HG03442 (cell line): ENCODE results near the gene BCAN.
"Not testable (repeated sequence)": the region's sequence is repeated elsewhere in the genome, so short reads cannot be mapped to it uniquely, and the experiment has no call there.

Experiments
- ATAC-seq: cut with Tn5 transposase; IDR thresholded peaks from one replicate; pipeline ENCODE4 v1.9.1; 2021; ENCODE audit warnings: mild to moderate bottlenecking, moderate library complexity; ENCODE audit not compliant: unreplicated experiment

BCAN gene

GRCh38 chr1:156641761-156642264, at the start of gene BCAN:
TSS of gene BCAN (plus strand) at chr1:156642117. CDS start at chr1:156646055, 3,938 bp downstream.
- ATAC-seq: no peak

GRCh38 chr1:156592158-156592909, 49.6 kb upstream of the BCAN start:
- ATAC-seq: peak; percentile 14

GRCh38 chr1:156592910-156593660, 48.8 kb upstream of the BCAN start:
- ATAC-seq: no peak

GRCh38 chr1:156593661-156593989, 48.3 kb upstream of the BCAN start:
- ATAC-seq: no peak

GRCh38 chr1:156594190-156594589, 47.7 kb upstream of the BCAN start:
- no peak for ATAC-seq

GRCh38 chr1:156595016-156595415, 46.9 kb upstream of the BCAN start:
- no peak for ATAC-seq

- no peak for ATAC-seq
Measured at GRCh38 chr1:156596426-156596825, 45.5 kb upstream of the BCAN start.

GRCh38 chr1:156598125-156598524, 43.8 kb upstream of the BCAN start:
- ATAC-seq: no peak

GRCh38 chr1:156598731-156599432, 43.0 kb upstream of the BCAN start:
- ATAC-seq: no peak

- no peak for ATAC-seq
Measured at GRCh38 chr1:156599811-156600210, 42.1 kb upstream of the BCAN start.

- no peak for ATAC-seq
Measured at GRCh38 chr1:156600733-156601121, 41.2 kb upstream of the BCAN start.

- ATAC-seq: no peak
Measured at GRCh38 chr1:156601122-156601830, 40.6 kb upstream of the BCAN start, which contains the start of gene GPATCH4. TSS of gene GPATCH4 (minus strand) at chr1:156601479.

GRCh38 chr1:156601892-156602291, 40.0 kb upstream of the BCAN start:
- no peak for ATAC-seq

- no peak for ATAC-seq
Measured at GRCh38 chr1:156602557-156602993, 39.3 kb upstream of the BCAN start.

- not testable (repeated sequence) for ATAC-seq
Measured at GRCh38 chr1:156607344-156607743, 34.6 kb upstream of the BCAN start.

GRCh38 chr1:156608036-156608674, 33.8 kb upstream of the BCAN start:
- ATAC-seq: peak; percentile 64

GRCh38 chr1:156608981-156609380, 32.9 kb upstream of the BCAN start:
- ATAC-seq: no peak

- not testable (repeated sequence) for ATAC-seq
Measured at GRCh38 chr1:156610072-156610471, 31.8 kb upstream of the BCAN start.

GRCh38 chr1:156612666-156613065, 29.3 kb upstream of the BCAN start:
- ATAC-seq: no peak

- no peak for ATAC-seq
Measured at GRCh38 chr1:156615946-156616345, 26.0 kb upstream of the BCAN start.
